Progenitor cell of endocrine pancreas (in vitro differentiated cells): ENCODE measurements around the gene IL20RA. TPM values are rescaled to one million over a fixed set of nuclear protein-coding genes. Genes with fewer than 3 reads are reported as not detected.

Experiments used
- DNase-seq: peaks from one replicate; pipeline ENCODE4 v3.0.0; 2021; ENCODE audit warnings: low spot score; ENCODE audit not compliant: unreplicated experiment
- H3K27ac Mint-ChIP-seq: 2 replicates; pipeline ENCODE4 v1.8.0; 2021; ENCODE audit warnings: mild to moderate bottlenecking, moderate library complexity, mixed read lengths
- H3K27me3 Mint-ChIP-seq: 2 replicates; pipeline ENCODE4 v1.8.0; 2021; ENCODE audit warnings: mixed read lengths
- H3K36me3 Mint-ChIP-seq: 2 replicates; pipeline ENCODE4 v1.8.0; 2022; ENCODE audit warnings: mixed read lengths; ENCODE audit not compliant: insufficient read depth
- H3K4me1 Mint-ChIP-seq: 2 replicates; pipeline ENCODE4 v1.8.0; 2021; ENCODE audit warnings: low read depth, mixed read lengths
- H3K4me3 Mint-ChIP-seq: 2 replicates; pipeline ENCODE4 v1.8.0; 2021; ENCODE audit warnings: low read depth, mild to moderate bottlenecking, moderate library complexity, mixed read lengths
- H3K9me3 Mint-ChIP-seq: 2 replicates; pipeline ENCODE4 v1.8.0; 2021; ENCODE audit warnings: low read depth, mixed read lengths
- total RNA-seq: library from RNA; stranded (reverse); gene quantifications from 2 replicates; pipeline ENCODE4 v1.2.1, GENCODE V29; 2021
- TF ChIP-seq, protein P1 (sequence below): fragments of 200-600 bp; sonication (generic); IDR thresholded peaks from one replicate; pipeline ENCODE4 v1.5.0; 2021; ENCODE audit warnings: antibody characterized with exemption, mild to moderate bottlenecking; ENCODE audit not compliant: unreplicated experiment

The IL20RA gene
- total RNA-seq, 1 donor from 2014 or later, result 0.84 TPM

DNA sequence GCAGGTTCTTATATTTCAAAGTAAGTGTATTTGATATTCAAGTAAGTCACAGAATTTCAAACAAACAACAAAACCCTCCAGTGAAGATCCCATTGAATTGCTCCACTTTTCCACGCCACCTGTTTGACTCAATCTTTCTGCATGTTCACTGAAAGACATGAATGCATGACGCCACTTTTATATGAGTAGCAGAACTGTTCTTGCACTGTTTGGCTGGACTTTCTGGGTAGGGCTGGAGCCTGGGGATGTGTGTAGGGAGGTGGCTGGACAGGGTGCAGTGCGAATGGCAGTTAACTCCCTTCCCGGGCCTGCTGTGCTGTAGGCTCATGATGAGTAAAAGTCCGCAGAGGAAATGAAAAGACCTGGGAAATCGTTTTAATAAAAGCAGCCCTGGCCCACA is 39.7 kb downstream of the IL20RA start:
- Mint-ChIP-seq H3K4me3 (no peak overlapping the region), H3K9me3 (no peaks in the 10 kb centered on the region), H3K36me3 (no peaks in the 10 kb centered on the region), H3K27ac (no peak overlapping the region), H3K27me3 (peaks cover 21% of the 10 kb centered on the region), H3K4me1 (peaks cover 13% of the 10 kb centered on the region)
- TF ChIP-seq, protein P1, sequence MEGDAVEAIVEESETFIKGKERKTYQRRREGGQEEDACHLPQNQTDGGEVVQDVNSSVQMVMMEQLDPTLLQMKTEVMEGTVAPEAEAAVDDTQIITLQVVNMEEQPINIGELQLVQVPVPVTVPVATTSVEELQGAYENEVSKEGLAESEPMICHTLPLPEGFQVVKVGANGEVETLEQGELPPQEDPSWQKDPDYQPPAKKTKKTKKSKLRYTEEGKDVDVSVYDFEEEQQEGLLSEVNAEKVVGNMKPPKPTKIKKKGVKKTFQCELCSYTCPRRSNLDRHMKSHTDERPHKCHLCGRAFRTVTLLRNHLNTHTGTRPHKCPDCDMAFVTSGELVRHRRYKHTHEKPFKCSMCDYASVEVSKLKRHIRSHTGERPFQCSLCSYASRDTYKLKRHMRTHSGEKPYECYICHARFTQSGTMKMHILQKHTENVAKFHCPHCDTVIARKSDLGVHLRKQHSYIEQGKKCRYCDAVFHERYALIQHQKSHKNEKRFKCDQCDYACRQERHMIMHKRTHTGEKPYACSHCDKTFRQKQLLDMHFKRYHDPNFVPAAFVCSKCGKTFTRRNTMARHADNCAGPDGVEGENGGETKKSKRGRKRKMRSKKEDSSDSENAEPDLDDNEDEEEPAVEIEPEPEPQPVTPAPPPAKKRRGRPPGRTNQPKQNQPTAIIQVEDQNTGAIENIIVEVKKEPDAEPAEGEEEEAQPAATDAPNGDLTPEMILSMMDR, result no peak
- DNase-seq, result no peak

DNA sequence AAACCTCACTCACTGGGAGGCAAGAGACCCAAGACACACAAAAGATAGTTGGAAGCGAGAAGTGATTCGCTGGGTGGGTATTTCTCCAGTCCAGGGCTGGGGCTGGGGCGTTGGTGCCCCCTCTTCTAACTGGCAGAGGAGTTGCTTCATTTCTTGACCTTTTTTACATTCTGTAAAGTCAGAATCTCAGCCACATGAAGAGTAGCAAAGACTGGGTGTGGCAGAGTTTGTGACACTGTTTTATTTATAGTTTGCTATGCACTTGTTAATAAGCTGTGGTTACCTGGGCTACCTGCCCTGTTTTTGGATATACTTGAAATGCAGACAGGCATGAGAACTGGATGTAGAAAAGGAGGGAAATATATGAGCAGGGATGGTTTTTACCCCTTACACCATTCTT is 42.3 kb downstream of the IL20RA start:
- Mint-ChIP-seq H3K4me1 (peaks cover 24% of the 10 kb centered on the region), H3K36me3 (no peaks in the 10 kb centered on the region), H3K4me3 (no peak overlapping the region), H3K9me3 (no peaks in the 10 kb centered on the region), H3K27me3 (peaks cover 21% of the 10 kb centered on the region), H3K27ac (no peak overlapping the region)
- no peak for DNase-seq
- TF ChIP-seq, protein P1, result no peak

DNA sequence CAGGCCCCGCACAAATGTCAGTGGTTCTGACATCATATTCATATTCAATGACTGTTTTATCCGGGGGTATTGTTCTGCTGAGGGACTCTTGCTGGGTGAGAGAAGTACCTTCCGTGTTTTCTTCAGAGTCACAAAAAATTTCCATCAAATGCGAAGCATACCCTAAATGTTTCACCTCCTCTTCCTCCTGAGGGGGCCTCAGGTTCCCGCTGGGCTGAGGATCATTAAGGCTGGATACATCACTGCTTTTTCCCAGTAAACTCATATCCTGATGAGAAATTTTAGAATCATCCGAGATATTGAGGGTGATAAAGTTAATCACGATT is 42.8 kb downstream of the IL20RA start:
- H3K9me3 Mint-ChIP-seq, result no peaks in the 10 kb centered on the region
- H3K36me3 Mint-ChIP-seq, result no peaks in the 10 kb centered on the region
- H3K4me1 Mint-ChIP-seq, result peaks cover 24% of the 10 kb centered on the region
- no peak for DNase-seq
- peak overlapping the region; percentile 8 for H3K27ac Mint-ChIP-seq
- H3K4me3 Mint-ChIP-seq, result no peak overlapping the region
- TF ChIP-seq, protein P1, result no peak
- peaks cover 21% of the 10 kb centered on the region for H3K27me3 Mint-ChIP-seq

DNA sequence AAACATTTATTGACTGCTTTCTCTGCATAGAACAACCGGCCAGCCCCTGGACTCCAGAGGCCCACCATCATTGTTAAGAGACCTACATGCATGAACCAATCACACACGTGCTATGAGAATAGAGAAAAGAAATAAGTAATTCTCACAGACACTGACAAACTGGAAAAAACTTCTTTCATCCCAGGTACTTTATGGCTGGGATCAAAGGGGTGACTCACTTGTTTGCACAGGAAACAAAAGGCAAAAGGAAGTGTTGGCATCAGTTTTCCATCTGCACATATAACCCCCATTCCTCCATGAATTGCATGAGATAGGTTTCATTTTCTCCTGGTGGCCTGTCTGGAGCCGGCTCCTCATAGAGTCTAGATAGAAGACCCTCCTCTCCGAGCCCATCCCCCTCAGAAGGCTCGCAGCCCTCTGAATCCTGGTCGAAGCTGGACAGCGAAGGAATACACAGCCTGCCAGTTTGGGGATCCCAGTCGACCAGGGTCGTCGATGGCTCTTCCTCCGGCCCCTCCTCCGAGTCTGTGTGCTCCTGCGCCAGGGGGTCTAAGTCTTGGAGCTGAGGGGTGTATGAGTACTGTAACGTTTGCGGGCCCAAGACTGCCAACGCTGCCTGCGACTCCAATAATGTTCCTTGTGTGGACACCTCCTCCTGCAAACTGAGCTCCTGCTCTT is 43.3 kb downstream of the IL20RA start:
- Mint-ChIP-seq H3K4me3 (no peak overlapping the region), H3K27ac (peak overlapping the region; percentile 85), H3K4me1 (peaks cover 24% of the 10 kb centered on the region), H3K27me3 (peaks cover 21% of the 10 kb centered on the region), H3K36me3 (no peaks in the 10 kb centered on the region), H3K9me3 (no peaks in the 10 kb centered on the region)
- DNase-seq, result no peak
- TF ChIP-seq, protein P1, result no peak

DNA sequence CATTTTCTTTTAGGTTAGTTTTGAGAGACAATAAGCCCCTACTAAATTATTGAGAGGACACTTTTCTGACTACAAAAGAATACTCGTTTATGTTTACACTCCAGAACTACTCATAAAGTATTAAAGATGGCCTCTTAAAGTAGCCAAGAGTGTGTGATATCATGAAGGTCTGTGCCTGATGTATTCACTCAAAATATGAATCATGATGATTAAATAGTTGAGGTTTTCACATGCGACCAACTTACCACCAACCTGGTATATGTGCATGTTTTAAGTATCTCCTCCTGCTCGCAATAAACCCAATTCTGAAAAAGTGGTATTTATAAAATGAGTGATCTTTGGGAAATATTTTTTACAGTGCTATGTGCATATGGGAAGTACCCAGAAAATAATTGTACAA is 43.9 kb downstream of the IL20RA start:
- Mint-ChIP-seq H3K9me3 (no peaks in the 10 kb centered on the region), H3K27me3 (peaks cover 21% of the 10 kb centered on the region), H3K27ac (peak overlapping the region; percentile 85), H3K4me3 (no peak overlapping the region), H3K4me1 (peaks cover 27% of the 10 kb centered on the region), H3K36me3 (no peaks in the 10 kb centered on the region)
- DNase-seq, result no peak
- TF ChIP-seq, protein P1, result no peak
